H9 (cell line): ENCODE measurements around the gene FADD. TPM values are rescaled to one million over a fixed set of nuclear protein-coding genes. Genes with fewer than 3 reads are reported as not detected.

Experiments
- DNase-seq: peaks from one replicate; pipeline ENCODE4 v3.0.0-alpha.2; 2017
- H2AFZ ChIP-seq: one replicate; pipeline ENCODE4 v1.6.1; 2013; ENCODE audit warnings: mild to moderate bottlenecking, low read length, control low read depth, moderate library complexity
- H2AK5ac ChIP-seq: 2 replicates; pipeline ENCODE4 v1.6.1; 2013; ENCODE audit warnings: low read length, control low read depth, mixed read lengths; ENCODE audit not compliant: insufficient read length
- H2BK120ac ChIP-seq: one replicate; pipeline ENCODE4 v1.6.1; 2013; ENCODE audit warnings: low read depth, mild to moderate bottlenecking, low read length, control low read depth, inconsistent platforms; ENCODE audit not compliant: poor library complexity, severe bottlenecking
- H2BK12ac ChIP-seq: 2 replicates; pipeline ENCODE4 v1.6.1; 2013; ENCODE audit warnings: low read length, control low read depth, mixed read lengths, low read depth; ENCODE audit not compliant: insufficient read length
- H2BK15ac ChIP-seq: 2 replicates; pipeline ENCODE4 v1.6.1; 2013; ENCODE audit warnings: low read depth, low read length, control low read depth
- H2BK20ac ChIP-seq: one replicate; pipeline ENCODE4 v1.6.1; 2013; ENCODE audit warnings: low read depth, mild to moderate bottlenecking, low read length, control low read depth, inconsistent platforms; ENCODE audit not compliant: poor library complexity, severe bottlenecking
- H2BK5ac ChIP-seq: 2 replicates; pipeline ENCODE4 v1.6.1; 2013; ENCODE audit warnings: low read length, control low read depth, mixed read lengths; ENCODE audit not compliant: insufficient read length
- H3K14ac ChIP-seq: 2 replicates; pipeline ENCODE4 v1.6.1; 2013; ENCODE audit warnings: low read length, control low read depth; ENCODE audit not compliant: insufficient read depth
- H3K18ac ChIP-seq: 2 replicates; pipeline ENCODE4 v1.6.1; 2013; ENCODE audit warnings: low read depth, mild to moderate bottlenecking, mixed read lengths, low read length, control low read depth; ENCODE audit not compliant: insufficient read length
- H3K23ac ChIP-seq: 2 replicates; pipeline ENCODE4 v1.6.1; 2013; ENCODE audit warnings: low read length, control low read depth, mixed read lengths, low read depth; ENCODE audit not compliant: insufficient read length
- H3K23me2 ChIP-seq: 2 replicates; pipeline ENCODE4 v1.6.1; 2013; ENCODE audit warnings: low read depth, mild to moderate bottlenecking, mixed read lengths, low read length, control low read depth; ENCODE audit not compliant: insufficient read length, poor library complexity, severe bottlenecking
- H3K27ac ChIP-seq: 2 replicates; pipeline ENCODE4 v1.5.1; 2013; ENCODE audit warnings: low read length, control low read depth, mixed read lengths, low read depth; ENCODE audit not compliant: insufficient read length
- H3K27me3 ChIP-seq: 2 replicates; pipeline ENCODE4 v1.6.1; 2013; ENCODE audit warnings: low read length, control low read depth, inconsistent platforms; ENCODE audit not compliant: insufficient read depth
- H3K4ac ChIP-seq: 2 replicates; pipeline ENCODE4 v1.6.1; 2013; ENCODE audit warnings: low read depth, mild to moderate bottlenecking, control low read depth, inconsistent platforms, low read length, moderate library complexity
- H3K4me1 ChIP-seq: 2 replicates; pipeline ENCODE4 v1.6.1; 2013; ENCODE audit warnings: low read length, control low read depth, inconsistent platforms; ENCODE audit not compliant: insufficient read depth
- H3K4me2 ChIP-seq: 2 replicates; pipeline ENCODE4 v1.6.1; 2013; ENCODE audit warnings: low read length, control low read depth, mixed read lengths; ENCODE audit not compliant: insufficient read length, insufficient read depth
- H3K56ac ChIP-seq: 2 replicates; pipeline ENCODE4 v1.6.1; 2013; ENCODE audit warnings: low read depth, mild to moderate bottlenecking, mixed read lengths, low read length, control low read depth; ENCODE audit not compliant: insufficient read length
- H3K79me1 ChIP-seq: 2 replicates; pipeline ENCODE4 v1.6.1; 2013; ENCODE audit warnings: low read depth, mild to moderate bottlenecking, moderate library complexity, low read length, control low read depth, inconsistent platforms; ENCODE audit not compliant: insufficient read depth, poor library complexity, severe bottlenecking
- H3K79me2 ChIP-seq: 2 replicates; pipeline ENCODE4 v1.6.1; 2013; ENCODE audit warnings: low read length, control low read depth, inconsistent platforms; ENCODE audit not compliant: insufficient read depth
- H3K9ac ChIP-seq: 2 replicates; pipeline ENCODE4 v1.6.1; 2013; ENCODE audit warnings: low read length, control low read depth, mixed read lengths; ENCODE audit not compliant: insufficient read length; ENCODE audit errors: extremely low read depth
- H3K9me3 ChIP-seq: one replicate; pipeline ENCODE4 v1.6.1; 2013; ENCODE audit warnings: low read depth, low read length, inconsistent platforms; ENCODE audit not compliant: control insufficient read depth
- H3T11ph ChIP-seq: one replicate; pipeline ENCODE4 v1.6.1; 2013; ENCODE audit warnings: mild to moderate bottlenecking, low read length, control low read depth, inconsistent platforms
- H4K20me1 ChIP-seq: one replicate; pipeline ENCODE4 v1.6.1; 2013; ENCODE audit not compliant: control insufficient read depth, insufficient read length, insufficient read depth
- H4K5ac ChIP-seq: 2 replicates; pipeline ENCODE4 v1.6.1; 2013; ENCODE audit warnings: low read depth, mild to moderate bottlenecking, mixed read lengths, low read length, control low read depth; ENCODE audit not compliant: insufficient read length
- H4K8ac ChIP-seq: replicated peaks from 2 replicates; pipeline ENCODE4 v1.6.1; 2013; ENCODE audit warnings: low read length, control low read depth, mixed read lengths, low read depth; ENCODE audit not compliant: insufficient read length
- H4K91ac ChIP-seq: 2 replicates; pipeline ENCODE4 v1.6.1; 2013; ENCODE audit warnings: low read depth, mild to moderate bottlenecking, moderate library complexity, mixed read lengths, low read length, control low read depth; ENCODE audit not compliant: insufficient read length
- H3K27ac Mint-ChIP-seq, 3 experiments: 2 replicates in 2 of 3; 3 replicates in 1 of 3; pipeline ENCODE4 v1.8.0; 2020 to 2021; ENCODE audit warnings: mixed read lengths in 3 of 3, mild to moderate bottlenecking in 1 of 3, moderate library complexity in 1 of 3
- H3K27me3 Mint-ChIP-seq: 2 replicates; pipeline ENCODE4 v1.8.0; 2021; ENCODE audit warnings: low read depth, mild to moderate bottlenecking, moderate library complexity, mixed read lengths
- H3K36me3 Mint-ChIP-seq, 3 experiments: 2 replicates in 2 of 3; 3 replicates in 1 of 3; pipeline ENCODE4 v1.8.0; 2020 to 2021; ENCODE audit warnings: low read depth in 3 of 3, mixed read lengths in 3 of 3; ENCODE audit not compliant: insufficient read depth in 1 of 3
- H3K4me1 Mint-ChIP-seq, 2 experiments: 2 replicates each; pipeline ENCODE4 v1.8.0; 2020; ENCODE audit warnings: mixed read lengths in 2 of 2
- H3K4me3 Mint-ChIP-seq, 2 experiments: 2 replicates in 1 of 2; 3 replicates in 1 of 2; pipeline ENCODE4 v1.8.0; 2020 to 2021; ENCODE audit warnings: mild to moderate bottlenecking in 2 of 2, mixed read lengths in 2 of 2, moderate library complexity in 1 of 2
- H3K9me3 Mint-ChIP-seq, 2 experiments: 2 replicates in 1 of 2; 3 replicates in 1 of 2; pipeline ENCODE4 v1.8.0; 2020; ENCODE audit warnings: mild to moderate bottlenecking in 2 of 2, mixed read lengths in 2 of 2, moderate library complexity in 1 of 2
- CTCF ChIP-seq: fragments of 200-600 bp; sonication (generic); conservative IDR thresholded peaks from 3 replicates; pipeline ENCODE4 v1.8.0; 2021; ENCODE audit warnings: antibody characterized with exemption, mild to moderate bottlenecking
- WGBS: extraction: QIAGEN DNeasy Blood & Tissue Kit; methylation state at CpG from one replicate; pipeline ENCODE4 v1.1.7; 2013; ENCODE audit warnings: missing lambda C conversion rate, low lambda C conversion rate, mixed read lengths; ENCODE audit not compliant: insufficient read length; ENCODE audit errors: extremely low coverage; 5-methylcytosine and 5-hydroxymethylcytosine counted together
- total RNA-seq: library from RNA; stranded (reverse); gene quantifications from 2 replicates; pipeline ENCODE4 v1.2.1, GENCODE V29; 2021

Gene FADD
- total RNA-seq, 1 experiment from 2014 or later, result 51.1 TPM

- no CpG with 5 or more reads among the region's 11 CpGs for WGBS
- Histone ChIP-seq H3K9ac (no peak overlapping the region), H3K23ac (no peak overlapping the region), H4K20me1 (no peaks in the 10 kb centered on the region), H3K4me1 (no peaks in the 10 kb centered on the region), H3K18ac (no peak overlapping the region), H2AFZ (no peak overlapping the region), H2BK12ac (no peak overlapping the region), H2AK5ac (no peak overlapping the region), H3K9me3 (no peaks in the 10 kb centered on the region), H3K4me2 (no peak overlapping the region), H4K5ac (no peak overlapping the region), H2BK15ac (no peak overlapping the region), H2BK120ac (no peak overlapping the region), H3K56ac (no peak overlapping the region), H3K4ac (no peak overlapping the region), H3K79me1 (no peaks in the 10 kb centered on the region), H3K27me3 (no peaks in the 10 kb centered on the region), H4K91ac (no peak overlapping the region), H3K14ac (no peak overlapping the region), H2BK5ac (no peak overlapping the region), H4K8ac (no peak overlapping the region), H3K79me2 (no peaks in the 10 kb centered on the region), H3K23me2 (no peaks in the 10 kb centered on the region), H3T11ph (no peak overlapping the region), H2BK20ac (no peak overlapping the region), H3K27ac (no peak overlapping the region)
- H3K27me3 Mint-ChIP-seq, result peaks cover 8% of the 10 kb centered on the region; the same call in 1 of the 2 replicates
- no peak overlapping the region for H3K4me3 Mint-ChIP-seq
- TF ChIP-seq CTCF, result no peak
- peaks cover 0 to 2% of the 10 kb centered on the region in 2 experiments; a peak in 1 of 4 replicates for H3K4me1 Mint-ChIP-seq
- H3K9me3 Mint-ChIP-seq, result no peaks in the 10 kb centered on the region
- H3K27ac Mint-ChIP-seq, result no peak overlapping the region; a peak in 1 of 7 replicates
- no peak for DNase-seq
- peaks cover 0 to 3% (median 0%) of the 10 kb centered on the region in 3 experiments; a peak in 2 of 7 replicates for H3K36me3 Mint-ChIP-seq
These were observed 19.5 kb upstream of the FADD start for GRCh38 chr11:70183483-70184176.
